HL-60 (cell line): ENCODE data around the gene DES.

Experiments
- DNase-seq, 2 experiments: peaks; one replicate each; pipeline ENCODE4 v3.0.0-alpha.2; 2010 to 2020; ENCODE audit warnings: low read depth in 1 of 2, low spot score in 1 of 2
- H3K27ac ChIP-seq: fragments of 250-450 bp; sonication (Bioruptor Pico); replicated peaks from 2 replicates; pipeline ENCODE4 v1.5.1; 2020; ENCODE audit warnings: mild to moderate bottlenecking, moderate library complexity
- H3K27me3 ChIP-seq: fragments of 250-450 bp; sonication (Bioruptor Pico); 2 replicates; pipeline ENCODE4 v1.5.1; 2021; ENCODE audit warnings: mild to moderate bottlenecking, moderate library complexity; ENCODE audit not compliant: insufficient read depth, poor library complexity, severe bottlenecking
- H3K4me3 ChIP-seq: replicated peaks from 2 replicates; pipeline ENCODE4 v1.5.1; 2011; ENCODE audit warnings: mild to moderate bottlenecking, control low read depth, low read length; ENCODE audit not compliant: insufficient read depth
- CTCF ChIP-seq: IDR thresholded peaks from one replicate; pipeline ENCODE4 v1.5.1; 2011; ENCODE audit warnings: low read length, control low read depth, inconsistent platforms; ENCODE audit not compliant: insufficient read depth
- GABPA ChIP-seq: IDR thresholded peaks from 2 replicates; pipeline ENCODE4 v1.6.1; 2012; ENCODE audit warnings: low read depth
- POLR2AphosphoS5 ChIP-seq: IDR thresholded peaks from 2 replicates; pipeline ENCODE4 v1.6.1; 2012; ENCODE audit warnings: low read depth
- SPI1 ChIP-seq: IDR thresholded peaks from 2 replicates; pipeline ENCODE4 v1.6.1; 2012; ENCODE audit warnings: low read depth, mild to moderate bottlenecking, borderline replicate concordance
- TF ChIP-seq, protein P1 (sequence below): IDR thresholded peaks from 2 replicates; pipeline ENCODE4 v1.6.1; 2012; ENCODE audit warnings: low read depth; ENCODE audit not compliant: insufficient replicate concordance

Gene DES

GRCh38 chr2:219426068-219426443, 7.9 kb downstream of the DES start:
- no peak for DNase-seq
- TF ChIP-seq POLR2AphosphoS5 = no peak
- TF ChIP-seq GABPA = no peak
- TF ChIP-seq, protein P1, sequence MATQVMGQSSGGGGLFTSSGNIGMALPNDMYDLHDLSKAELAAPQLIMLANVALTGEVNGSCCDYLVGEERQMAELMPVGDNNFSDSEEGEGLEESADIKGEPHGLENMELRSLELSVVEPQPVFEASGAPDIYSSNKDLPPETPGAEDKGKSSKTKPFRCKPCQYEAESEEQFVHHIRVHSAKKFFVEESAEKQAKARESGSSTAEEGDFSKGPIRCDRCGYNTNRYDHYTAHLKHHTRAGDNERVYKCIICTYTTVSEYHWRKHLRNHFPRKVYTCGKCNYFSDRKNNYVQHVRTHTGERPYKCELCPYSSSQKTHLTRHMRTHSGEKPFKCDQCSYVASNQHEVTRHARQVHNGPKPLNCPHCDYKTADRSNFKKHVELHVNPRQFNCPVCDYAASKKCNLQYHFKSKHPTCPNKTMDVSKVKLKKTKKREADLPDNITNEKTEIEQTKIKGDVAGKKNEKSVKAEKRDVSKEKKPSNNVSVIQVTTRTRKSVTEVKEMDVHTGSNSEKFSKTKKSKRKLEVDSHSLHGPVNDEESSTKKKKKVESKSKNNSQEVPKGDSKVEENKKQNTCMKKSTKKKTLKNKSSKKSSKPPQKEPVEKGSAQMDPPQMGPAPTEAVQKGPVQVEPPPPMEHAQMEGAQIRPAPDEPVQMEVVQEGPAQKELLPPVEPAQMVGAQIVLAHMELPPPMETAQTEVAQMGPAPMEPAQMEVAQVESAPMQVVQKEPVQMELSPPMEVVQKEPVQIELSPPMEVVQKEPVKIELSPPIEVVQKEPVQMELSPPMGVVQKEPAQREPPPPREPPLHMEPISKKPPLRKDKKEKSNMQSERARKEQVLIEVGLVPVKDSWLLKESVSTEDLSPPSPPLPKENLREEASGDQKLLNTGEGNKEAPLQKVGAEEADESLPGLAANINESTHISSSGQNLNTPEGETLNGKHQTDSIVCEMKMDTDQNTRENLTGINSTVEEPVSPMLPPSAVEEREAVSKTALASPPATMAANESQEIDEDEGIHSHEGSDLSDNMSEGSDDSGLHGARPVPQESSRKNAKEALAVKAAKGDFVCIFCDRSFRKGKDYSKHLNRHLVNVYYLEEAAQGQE = no peak
- no peak for TF ChIP-seq SPI1
- no peak for TF ChIP-seq CTCF
- no peak overlapping the region for H3K27ac ChIP-seq
- H3K4me3 ChIP-seq = no peak overlapping the region
- H3K27me3 ChIP-seq = no peaks in the 10 kb centered on the region

GRCh38 chr2:219426534-219427136, 8.5 kb downstream of the DES start:
- no peaks in the 10 kb centered on the region for H3K27me3 ChIP-seq
- no peak for DNase-seq
- H3K27ac ChIP-seq = no peak overlapping the region
- H3K4me3 ChIP-seq = no peak overlapping the region
- TF ChIP-seq CTCF (no peak), POLR2AphosphoS5 (no peak), GABPA (no peak), SPI1 (no peak)
- TF ChIP-seq, protein P1 = no peak

GRCh38 chr2:219428469-219428868, 10.3 kb downstream of the DES start:
- no peaks in the 10 kb centered on the region for H3K27me3 ChIP-seq
- TF ChIP-seq SPI1 = no peak
- TF ChIP-seq, protein P1 = no peak
- TF ChIP-seq GABPA = no peak
- no peak for TF ChIP-seq CTCF
- TF ChIP-seq POLR2AphosphoS5 = no peak
- H3K27ac ChIP-seq = no peak overlapping the region
- no peak overlapping the region for H3K4me3 ChIP-seq
- DNase-seq = no peak
